NCI-H2029 (cell line): ENCODE measurements around the gene ANO5.
"Not testable (repeated sequence)": the region's sequence is repeated elsewhere in the genome, so short reads cannot be mapped to it uniquely, and the experiment has no call there.

Experiments
- DNase-seq: peaks from one replicate; lab custom pipeline; 2025; lab: John Stamatoyannopoulos, UW

The ANO5 gene

DNA sequence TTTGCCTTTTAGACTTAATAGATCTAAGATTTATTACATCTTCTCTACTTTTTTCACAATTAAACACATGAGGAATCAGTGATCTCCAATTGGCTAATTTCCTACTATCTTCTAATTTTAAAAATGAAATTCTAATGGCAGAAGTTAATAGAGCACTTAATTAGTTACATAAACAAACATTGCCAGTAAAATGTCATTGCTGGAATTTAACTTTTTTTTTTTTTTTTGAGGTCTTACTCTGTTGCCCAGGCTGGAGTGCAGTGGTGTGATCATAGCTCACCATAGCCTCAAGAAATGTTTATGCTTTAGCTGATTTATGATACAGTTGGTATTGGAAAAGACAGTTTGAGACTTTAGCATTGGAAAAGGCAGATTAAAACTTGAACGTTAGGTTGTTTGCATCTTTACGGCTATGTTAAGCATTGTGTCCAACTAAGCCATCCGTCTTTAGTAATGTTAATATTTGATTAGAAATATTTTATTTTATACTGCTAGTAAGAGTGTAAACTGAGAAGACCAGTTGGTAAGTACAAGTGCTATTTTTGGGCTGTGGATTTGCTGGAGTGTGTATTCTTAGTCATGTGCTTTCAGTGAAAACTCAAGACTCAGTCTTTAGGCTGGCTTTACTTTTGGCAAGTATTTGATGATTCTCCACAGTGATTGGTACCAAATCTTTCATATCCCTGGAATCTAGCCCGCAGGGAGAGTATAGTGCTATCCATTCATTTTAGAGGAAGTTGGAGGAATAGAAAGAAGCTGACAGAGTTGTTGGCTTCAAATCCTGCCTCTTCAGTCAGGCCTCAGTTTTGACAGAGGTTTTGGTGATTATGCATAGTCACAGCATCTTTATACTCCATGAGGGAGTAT lies 4.5 kb downstream of the ANO5 start:
- DNase-seq, result no peak

DNA sequence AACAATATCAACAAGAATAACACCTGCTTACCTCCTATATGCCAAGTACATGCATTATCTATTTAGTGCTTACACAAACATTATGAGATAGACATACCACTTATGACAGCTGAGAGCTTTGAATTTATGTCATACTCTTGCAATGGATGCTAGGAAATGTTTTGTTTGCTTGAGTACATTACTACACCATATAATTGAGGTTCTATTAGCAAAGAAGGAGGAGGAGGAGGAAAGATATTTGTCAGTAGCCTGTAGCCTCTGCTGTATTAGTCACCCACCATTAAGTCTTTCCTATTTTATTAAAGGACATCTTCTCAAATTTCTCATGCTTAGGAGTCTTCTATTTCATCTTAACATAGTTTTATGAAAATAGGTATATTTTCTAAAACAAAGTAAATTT lies 6.4 kb downstream of the ANO5 start:
- DNase-seq, result no peak

DNA sequence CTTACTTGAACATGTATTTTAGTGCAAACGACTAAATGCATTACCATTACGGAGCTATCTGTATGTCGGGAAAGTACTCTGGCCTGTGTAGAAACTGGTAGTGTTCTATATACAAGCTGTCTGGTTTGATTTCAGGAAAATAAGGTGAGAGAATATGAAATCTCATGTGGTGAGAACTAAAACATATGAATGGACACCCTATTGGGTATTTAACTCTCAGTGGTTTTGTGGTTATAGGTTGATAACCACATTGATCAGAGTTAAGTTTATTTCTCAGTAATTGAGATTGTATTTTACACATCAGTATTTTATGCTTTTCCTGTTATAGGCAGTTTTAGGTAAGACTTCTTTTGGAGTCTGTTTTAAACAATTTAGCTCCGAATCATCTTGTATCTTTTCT lies 10.4 kb downstream of the ANO5 start:
- DNase-seq, result no peak

DNA sequence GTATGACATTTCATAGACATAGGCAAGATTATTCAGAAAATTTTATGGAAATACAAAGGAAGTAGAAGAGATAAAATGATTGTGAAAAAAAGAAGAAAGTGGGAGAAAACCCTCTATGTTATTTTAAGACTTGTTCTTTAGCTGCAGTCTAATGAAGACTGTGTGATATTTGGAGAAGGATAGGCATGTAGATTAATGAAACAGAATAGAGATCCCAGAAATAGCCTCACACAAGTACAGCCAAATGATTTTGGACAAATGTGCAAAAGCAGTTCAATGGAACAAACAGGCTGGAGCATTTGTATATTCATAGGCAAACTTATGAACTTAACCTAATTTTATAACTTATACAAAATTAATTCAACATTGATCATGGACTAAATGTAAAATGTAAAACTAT lies 14.3 kb downstream of the ANO5 start:
- no peak for DNase-seq

DNA sequence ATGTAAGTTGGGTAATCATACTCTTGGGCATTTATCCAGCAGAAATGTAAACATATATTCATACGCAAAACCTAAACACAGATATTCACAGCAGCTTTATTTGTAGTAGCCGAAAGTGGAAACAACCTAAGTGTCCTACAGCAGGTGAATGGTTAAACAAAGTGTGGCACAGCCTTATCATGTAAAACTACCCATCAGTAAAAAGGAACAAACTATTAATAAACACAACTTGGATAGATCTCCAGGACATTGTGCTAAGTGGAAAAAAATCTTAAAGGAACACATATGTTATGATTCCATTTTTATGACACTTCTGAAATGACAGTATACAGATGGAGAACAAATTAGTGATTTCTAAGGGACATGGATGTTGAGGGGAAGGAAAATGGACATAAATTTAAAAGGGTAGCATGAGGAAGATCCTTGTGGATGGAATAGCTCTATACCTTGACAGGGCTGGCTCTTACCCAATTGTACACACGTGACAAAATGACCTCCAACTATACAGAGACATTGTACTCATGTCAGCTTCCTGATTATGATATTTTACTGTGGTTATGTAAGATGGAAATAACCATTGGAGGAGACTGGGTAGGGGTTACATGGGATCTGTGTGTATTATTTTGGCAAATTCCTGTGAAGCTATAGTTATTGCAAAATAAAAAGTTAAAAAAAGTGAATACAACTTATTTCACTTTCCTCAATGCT lies 15.4 kb downstream of the ANO5 start:
- DNase-seq, result no peak

DNA sequence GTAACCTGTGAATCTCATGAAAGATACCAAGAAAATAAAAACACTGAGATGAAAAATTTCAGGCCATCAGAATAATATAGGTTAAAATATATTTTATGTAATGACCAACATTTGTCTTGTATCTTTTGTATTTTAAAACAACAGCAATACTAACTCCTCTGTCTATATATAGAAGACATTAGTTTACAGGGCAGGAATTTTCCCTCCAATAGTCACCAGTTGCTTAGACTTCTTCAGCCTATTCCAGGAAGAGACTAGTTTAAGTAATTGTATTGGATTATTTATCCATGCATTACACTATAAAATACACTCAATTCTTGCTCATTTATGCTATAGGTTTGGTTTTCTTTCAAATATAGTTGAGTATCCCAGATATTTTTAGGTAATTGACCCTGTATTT lies 24.1 kb downstream of the ANO5 start:
- DNase-seq, result no peak

DNA sequence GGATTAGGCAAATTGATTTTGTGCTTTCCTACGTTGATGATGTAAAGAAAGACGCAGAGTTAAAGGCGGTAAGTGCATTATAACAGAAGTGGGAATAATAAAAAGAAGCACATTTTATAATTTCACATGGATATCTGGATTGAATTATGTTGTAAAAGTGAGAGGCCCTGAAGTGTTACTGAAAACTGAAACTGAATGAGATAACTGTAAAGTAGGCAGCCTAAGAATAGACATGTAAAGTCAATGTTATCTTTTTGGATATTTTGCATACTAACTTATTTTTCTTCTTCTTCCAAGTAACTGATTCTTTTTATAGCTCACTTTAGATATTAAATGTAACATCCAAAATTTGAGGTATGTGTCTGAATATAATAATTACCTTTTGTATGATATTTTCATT lies 28.3 kb downstream of the ANO5 start:
- no peak for DNase-seq

DNA sequence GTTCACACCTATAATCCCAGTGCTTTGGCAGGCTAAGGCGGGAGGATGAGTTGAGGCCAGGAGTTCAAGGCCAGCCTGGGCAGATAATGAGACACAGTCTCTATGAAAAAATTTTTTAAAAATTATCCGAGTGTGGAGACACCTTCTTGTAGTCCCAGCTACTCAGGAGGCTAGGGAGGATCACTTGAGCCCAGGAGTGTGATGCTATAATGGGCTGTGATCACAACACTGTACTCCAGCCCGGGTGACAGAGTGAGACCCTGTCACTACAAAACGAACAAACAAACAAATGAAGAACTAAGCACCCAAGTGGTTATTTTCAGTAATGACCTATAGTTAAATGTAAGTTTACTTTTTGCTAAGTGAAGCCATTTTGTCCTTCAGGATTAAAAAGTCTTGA lies 32.3 kb downstream of the ANO5 start:
- DNase-seq, result no peak

DNA sequence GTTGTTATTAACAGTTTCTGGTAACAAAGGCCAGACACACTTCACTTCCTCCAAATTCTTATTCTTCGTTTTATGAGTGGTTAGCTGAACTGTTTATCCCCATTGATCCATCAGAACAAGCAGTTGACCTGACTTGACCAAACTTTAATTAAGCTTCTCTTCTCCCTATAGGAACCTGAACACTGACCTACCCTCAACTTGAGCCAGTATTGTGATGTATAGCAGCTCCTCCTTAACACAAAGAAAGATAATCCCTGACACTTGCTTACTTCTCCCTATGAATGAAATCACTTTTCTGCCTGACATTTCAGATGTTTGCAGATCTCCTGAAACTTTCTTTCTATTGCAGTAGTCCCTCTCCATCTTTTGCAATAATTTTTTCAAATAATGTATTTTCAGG lies 41.9 kb downstream of the ANO5 start:
- DNase-seq, result no peak

DNA sequence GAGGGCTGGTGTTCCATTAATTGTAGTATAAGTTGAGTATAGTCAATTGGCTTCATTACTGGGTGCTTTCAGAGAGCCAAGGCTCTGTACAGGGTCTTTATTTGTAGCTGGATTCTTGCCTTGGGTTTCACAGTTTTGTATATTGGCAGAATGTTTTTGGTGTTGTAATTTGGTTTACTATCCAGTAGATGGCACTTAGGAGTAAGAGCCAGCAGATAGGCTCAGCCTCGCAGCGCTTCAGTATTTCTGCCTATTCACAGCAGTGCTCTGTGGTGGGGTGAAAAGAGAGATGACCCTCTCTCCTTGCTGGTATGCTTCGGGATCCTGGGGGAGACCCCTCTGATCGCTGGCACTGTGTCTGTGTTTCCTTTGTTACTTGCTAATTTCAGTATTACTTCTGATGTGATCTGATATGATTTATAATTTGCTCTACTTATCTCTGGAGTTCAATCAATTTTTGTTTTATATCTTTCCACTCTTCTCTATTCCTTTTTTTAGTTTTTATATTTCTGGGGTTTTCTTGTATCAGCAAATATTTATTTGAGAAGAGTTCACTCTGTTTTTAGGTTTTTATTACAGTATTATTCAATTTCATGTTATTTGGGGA lies 52.2 kb downstream of the ANO5 start:
- peak; percentile 27 for DNase-seq

DNA sequence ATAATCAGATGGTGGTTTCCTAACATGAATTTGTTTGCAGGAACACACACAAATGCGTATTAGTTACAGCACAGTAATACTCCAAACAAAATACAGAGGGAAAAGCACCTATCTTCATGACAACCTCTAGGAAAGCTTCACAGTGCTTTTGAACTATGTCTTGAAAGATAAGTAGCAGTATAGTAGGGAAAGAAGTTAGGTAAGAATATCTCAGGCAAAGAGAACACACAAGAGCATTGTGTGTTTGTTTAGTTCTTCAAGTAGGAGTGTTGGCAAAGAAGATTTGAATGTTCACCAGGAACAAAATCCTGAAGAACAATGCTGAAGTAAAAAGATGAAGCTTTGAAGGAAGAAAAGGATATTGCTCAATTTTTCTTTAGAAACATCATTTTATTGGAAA lies 54.1 kb downstream of the ANO5 start:
- DNase-seq, result no peak

DNA sequence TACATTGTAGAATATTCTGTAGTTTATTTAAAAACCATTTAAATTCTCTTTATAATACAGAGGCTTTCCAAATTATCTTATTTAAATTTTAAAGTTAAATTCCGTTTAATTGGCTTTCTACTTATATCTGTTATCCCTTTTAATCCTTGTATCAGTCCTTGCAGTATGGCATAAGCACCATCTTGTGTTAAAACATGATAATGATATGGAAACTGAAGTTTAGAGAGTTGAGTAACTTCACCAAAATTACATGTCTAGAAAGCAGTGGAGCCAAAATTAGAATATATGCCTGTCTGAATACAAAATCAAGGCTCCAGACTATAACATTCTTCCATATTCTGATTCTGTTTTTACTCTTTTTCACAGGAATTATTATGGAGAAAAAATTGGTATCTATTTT lies 57.0 kb downstream of the ANO5 start:
- DNase-seq, result no peak

DNA sequence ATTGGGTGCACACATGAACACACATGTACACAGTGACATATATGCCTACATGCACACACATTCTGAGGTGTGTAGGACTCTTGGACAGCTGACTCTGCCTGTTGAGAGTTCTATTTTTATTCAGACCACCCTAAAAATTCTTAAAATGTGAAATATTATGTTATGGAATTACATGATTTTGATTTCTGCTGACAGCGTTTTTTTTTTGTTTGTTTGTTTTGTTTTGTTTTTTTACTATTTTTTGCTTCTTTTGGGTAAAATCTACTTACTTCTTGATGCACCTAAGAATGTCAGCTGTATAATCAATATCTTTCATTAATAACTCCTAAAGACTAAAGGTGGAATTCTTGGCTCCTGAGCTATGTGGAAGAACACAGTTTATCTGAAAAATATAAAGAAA lies 64.0 kb downstream of the ANO5 start:
- DNase-seq, result no peak

DNA sequence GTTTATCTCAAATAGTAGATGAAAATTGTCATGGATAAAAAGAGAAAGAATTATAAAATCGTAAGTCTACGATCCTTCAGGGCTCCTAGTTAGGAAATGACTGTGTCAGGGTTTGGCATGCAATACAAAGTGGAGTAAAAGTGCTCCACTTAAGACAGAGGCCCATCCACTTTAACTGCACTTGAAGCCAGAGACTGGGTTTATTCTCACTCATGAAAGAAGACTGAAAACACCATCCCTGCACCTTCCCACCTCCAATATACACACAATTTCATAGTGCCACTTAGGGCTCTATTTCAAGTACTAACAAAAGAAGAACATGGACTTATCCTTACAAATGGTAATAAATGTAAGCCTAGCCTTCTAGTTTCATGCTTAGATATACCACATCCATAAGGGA lies 70.7 kb downstream of the ANO5 start:
- DNase-seq, result peak; percentile 22

DNA sequence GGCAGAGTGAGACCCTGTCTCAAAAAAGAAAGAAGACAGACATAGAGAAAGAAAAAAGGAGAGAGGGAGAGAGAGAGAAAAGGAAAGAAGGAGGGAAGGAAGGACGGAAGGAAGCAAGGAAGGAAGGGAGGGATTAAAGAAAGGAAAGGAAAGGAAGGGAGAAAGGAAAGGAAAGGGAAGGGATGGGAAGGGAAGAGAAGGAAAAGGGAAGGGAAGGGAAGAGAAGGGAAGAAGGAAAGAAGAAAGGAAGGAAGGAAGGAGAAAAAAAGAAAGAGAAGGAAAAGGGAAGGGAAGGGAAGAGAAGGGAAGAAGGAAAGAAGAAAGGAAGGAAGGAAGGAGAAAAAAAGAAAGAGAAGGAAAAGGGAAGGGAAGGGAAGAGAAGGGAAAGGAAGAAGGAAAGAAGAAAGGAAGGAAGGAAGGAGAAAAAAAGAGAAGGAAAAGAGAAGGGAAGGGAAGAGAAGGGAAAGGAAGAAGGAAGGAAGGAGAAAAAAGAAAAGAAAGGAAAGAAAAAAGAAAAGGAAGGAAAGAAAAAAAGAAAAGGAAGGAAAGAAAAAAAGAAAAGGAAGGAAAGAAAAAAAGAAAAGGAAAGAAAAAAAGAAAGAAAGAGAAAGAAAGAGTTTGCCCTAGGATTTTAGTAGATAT lies 76.2 kb downstream of the ANO5 start:
- DNase-seq, result not testable (repeated sequence)

DNA sequence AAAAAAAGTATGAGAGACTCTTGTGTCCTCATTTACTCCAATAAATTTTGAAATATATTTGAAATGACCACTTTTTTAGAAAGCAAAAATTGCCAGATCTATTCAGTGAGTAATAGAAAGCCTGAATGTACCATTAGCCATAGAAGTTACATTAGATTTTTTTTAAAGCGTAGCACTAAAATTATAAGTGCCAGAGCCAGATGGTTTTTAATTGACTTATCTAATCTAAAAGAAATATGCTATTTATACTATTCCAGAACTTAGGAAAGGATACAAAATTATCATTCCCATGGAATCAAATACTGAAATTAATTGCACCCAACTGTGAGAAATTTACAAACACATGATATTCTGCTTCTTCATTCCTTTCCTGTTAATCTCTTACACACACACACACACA lies 80.9 kb downstream of the ANO5 start:
- no peak for DNase-seq

DNA sequence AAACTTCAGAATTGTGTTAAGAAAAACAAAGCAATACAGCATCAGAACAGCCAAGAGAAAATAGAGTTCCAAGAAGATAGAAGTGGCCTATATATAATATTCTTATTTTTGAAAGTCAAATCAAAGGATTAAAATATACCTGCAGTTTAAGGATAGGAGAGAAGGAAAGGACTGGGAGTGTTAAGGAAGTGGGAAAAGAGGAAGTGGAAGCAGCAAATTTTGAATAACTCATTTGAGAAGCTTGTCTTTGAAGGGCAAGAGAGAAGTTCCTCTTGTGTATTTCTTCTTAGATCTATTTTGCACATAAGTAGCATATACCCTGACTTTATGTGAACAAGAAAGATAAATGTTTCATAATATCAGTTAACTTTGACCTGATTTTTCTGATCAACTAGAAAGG lies 82.7 kb downstream of the ANO5 start:
- no peak for DNase-seq

DNA sequence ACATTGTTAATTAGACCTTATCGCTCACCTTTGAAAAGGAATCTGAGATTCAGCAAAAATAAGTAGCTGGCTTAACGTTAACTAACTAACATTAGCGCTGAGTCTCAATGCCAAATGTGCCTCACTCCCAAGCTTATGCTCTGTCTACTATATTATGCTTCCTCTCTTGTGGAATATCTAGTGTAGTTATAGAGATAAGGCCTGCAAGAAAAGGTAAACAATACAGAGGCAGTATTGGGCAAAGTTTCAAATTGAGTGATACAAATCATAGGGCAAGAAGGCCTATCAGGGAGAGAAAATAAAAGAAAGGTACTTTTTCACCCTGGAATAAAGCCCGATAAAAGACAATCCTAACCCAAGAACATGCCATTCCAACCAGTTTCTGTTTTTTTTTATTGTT lies 83.7 kb downstream of the ANO5 start:
- DNase-seq, result no peak

DNA sequence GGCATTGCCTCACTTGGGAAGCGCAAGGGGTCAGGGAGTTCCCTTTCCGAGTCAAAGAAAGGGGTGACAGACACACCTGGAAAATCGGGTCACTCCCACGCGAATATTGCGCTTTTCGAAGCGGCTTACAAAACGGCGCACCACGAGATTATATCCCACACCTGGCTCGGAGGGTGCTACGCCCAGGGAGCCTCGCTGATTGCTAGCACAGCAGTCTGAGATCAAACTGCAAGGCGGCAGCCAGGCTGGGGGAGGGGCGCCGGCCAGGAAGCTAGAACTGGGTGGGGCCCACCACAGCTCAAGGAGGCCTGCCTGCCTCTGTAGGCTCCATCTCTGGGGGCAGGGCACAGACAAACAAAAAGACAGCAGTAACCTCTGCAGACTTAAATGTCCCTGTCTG lies 92.1 kb downstream of the ANO5 start:
- not testable (repeated sequence) for DNase-seq

DNA sequence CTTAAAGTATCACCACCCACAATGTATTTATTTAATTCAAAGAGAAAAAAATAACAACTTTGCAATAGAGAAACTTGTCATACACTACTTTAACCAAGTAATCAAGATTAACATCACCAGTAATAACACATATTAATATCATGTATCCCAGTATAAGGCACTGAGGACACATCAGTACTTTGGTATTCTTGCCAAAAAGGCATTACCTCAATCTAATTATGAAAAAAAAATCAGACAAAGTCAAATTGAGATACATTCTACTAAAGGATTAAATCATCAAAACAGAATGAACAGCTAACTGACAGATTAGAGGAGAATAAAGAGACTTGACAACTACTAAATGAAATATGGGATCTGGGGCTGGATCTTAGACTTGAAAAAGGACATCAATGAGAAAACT lies 109.5 kb downstream of the ANO5 start:
- no peak for DNase-seq

DNA sequence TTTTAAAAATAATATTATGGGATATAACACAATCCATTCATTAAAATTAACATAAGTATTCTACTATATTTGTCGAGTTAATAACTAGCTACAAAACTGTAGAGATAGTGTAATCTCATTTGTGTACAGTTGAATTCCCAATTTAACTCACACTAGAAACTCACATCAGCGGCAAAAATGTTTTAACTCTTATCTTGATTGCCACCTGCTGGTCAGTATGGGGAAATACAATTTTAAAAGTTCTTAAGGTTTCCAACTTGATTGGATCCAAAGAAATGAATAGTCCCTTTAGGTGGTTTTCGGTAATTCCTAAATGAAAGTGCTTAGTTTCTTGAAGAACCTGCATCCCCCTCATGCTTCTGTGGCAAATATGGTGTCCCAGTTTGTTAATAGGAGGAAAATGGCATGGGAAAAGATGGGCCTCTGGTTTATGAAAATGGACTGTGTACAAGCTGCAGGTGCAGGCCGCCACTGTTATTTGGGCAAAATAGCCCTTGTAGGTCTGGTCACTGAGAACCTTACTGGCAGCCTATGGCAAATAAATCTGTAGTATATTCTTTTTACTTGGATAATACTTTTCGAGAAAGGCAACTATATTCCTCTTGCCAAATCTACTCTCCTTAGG lies 111.6 kb downstream of the ANO5 start:
- DNase-seq, result peak; percentile 44

DNA sequence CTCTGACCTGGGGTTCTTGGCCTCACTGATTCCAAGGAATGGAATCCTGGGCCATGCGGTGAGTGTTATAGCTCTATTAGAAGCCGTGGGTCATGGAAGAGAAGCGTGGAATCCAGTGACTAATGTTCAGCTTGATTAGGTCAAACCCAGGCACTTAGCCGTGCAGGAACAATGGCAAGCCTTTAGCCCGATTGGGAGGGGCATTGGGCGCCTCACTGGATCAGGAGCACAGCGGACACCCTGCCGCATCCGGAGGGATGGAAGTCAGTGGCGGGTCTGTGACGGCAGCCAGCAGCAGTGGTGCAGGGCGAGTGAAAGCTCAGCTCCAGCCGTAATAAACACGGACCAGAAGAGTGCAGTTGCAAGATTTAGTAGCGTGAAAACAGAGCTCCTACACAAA lies 124.8 kb downstream of the ANO5 start:
- DNase-seq, result peak; percentile 6
